ENCODE measurements around the gene WDR82.

DNA sequence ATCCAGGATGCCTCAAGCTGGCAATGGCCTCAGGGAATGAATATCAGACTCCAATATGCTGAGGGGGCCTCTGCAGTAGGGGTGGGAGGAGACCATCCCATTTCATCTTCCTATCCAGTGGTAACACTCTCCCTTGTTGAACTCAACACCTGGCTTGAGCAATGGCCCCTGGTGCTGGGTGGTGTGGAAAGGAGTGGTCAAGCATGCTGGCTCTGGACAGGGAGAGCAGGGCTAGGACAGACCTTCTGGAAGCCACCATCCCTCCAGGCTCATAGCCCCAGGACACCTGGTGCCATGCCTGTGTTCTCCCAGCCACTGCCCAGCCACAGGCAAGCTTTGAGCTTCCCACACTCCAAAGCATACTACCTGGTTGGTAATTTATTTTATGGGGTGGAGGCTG is 47.2 kb upstream of the WDR82 start:
- TF ChIP-seq POLR2A (IDR thresholded peaks at IDR 0.05; ENCODE audit: low read depth, low read length): no peak
- TF ChIP-seq POLR2AphosphoS5 (IDR thresholded peaks at IDR 0.05; ENCODE audit: low read depth, low read length): no peak

All from GM12892 (cell line).